H1 (cell line): Measurements from ENCODE around the gene EGFR. TPM values are rescaled to one million over a fixed set of nuclear protein-coding genes. Genes with fewer than 3 reads are reported as not detected.

Experiments
- CTCF ChIA-PET: fragments of 300-600 bp; sonication (Branson Sonifier 250); formaldehyde crosslinking; loops from one replicate; lab custom pipeline; 2021; ENCODE audit not compliant: partially characterized antibody; lab: Charles Lee
- POLR2A ChIA-PET: fragments of 300-600 bp; sonication (Branson Sonifier 250); formaldehyde crosslinking; loops from one replicate; lab custom pipeline; 2021; ENCODE audit warnings: inconsistent platforms; ENCODE audit not compliant: partially characterized antibody; lab: Charles Lee
- DNase-seq, 2 experiments: peaks; one replicate each; pipeline versions ENCODE4 v3.0.0 to v3.0.0-alpha.2; 2010 to 2022; ENCODE audit warnings: low spot score in 2 of 2, low read depth in 1 of 2, mixed read lengths in 1 of 2
- FAIRE-seq: peaks from 2 replicates; lab custom pipeline; 2011; peaks lifted over from hg19 to GRCh38; lab: Jason Lieb, UNC
- H2AFZ ChIP-seq: 2 replicates; pipeline ENCODE4 v1.8.1; 2012; ENCODE audit warnings: low read length, inconsistent platforms
- H2AK5ac ChIP-seq: 2 replicates; pipeline ENCODE4 v1.6.1; 2013; ENCODE audit warnings: low read depth, low read length
- H2BK120ac ChIP-seq: replicated peaks from 2 replicates; pipeline ENCODE3; 2013; ENCODE audit warnings: low read depth, low read length, inconsistent platforms
- H2BK12ac ChIP-seq: 2 replicates; pipeline ENCODE4 v1.6.1; 2013; ENCODE audit warnings: low read depth, low read length
- H2BK15ac ChIP-seq: 2 replicates; pipeline ENCODE4 v1.6.1; 2013; ENCODE audit warnings: low read length
- H2BK20ac ChIP-seq: 2 replicates; pipeline ENCODE4 v1.6.1; 2013; ENCODE audit warnings: low read length
- H2BK5ac ChIP-seq: 2 replicates; pipeline ENCODE4 v1.6.1; 2013; ENCODE audit warnings: low read depth, low read length
- H3K14ac ChIP-seq: 2 replicates; pipeline ENCODE4 v1.6.1; 2013; ENCODE audit warnings: inconsistent platforms; ENCODE audit not compliant: insufficient read length
- H3K18ac ChIP-seq: 2 replicates; pipeline ENCODE4 v1.6.1; 2013; ENCODE audit warnings: low read length; ENCODE audit errors: extremely low read depth
- H3K23ac ChIP-seq: 2 replicates; pipeline ENCODE4 v1.6.1; 2013; ENCODE audit warnings: inconsistent platforms; ENCODE audit not compliant: insufficient read length
- H3K23me2 ChIP-seq: 2 replicates; pipeline ENCODE4 v1.6.1; 2013; ENCODE audit warnings: low read depth, low read length
- H3K27ac ChIP-seq: 2 replicates; pipeline ENCODE4 v1.6.1; 2011; ENCODE audit warnings: low read depth, low read length, inconsistent platforms
- H3K27me3 ChIP-seq, 4 experiments: replicated peaks in 1 of 4; 1 replicate in 1 of 4; 2 replicates in 3 of 4; pipeline versions ENCODE4 v1.6.1 to v1.8.1; 2011 to 2013; ENCODE audit warnings: low read length in 3 of 4, mild to moderate bottlenecking in 3 of 4, inconsistent platforms in 2 of 4, mixed read lengths in 2 of 4, moderate library complexity in 1 of 4; ENCODE audit not compliant: control insufficient read depth in 3 of 4, insufficient read depth in 3 of 4; ENCODE audit errors: extremely low read depth in 1 of 4
- H3K36me3 ChIP-seq, 4 experiments: 2 replicates each; pipeline versions ENCODE4 v1.6.1 to v1.8.1; 2011 to 2013; ENCODE audit warnings: mild to moderate bottlenecking in 4 of 4, low read length in 3 of 4, moderate library complexity in 2 of 4, control low read depth in 1 of 4, inconsistent platforms in 1 of 4; ENCODE audit not compliant: insufficient read depth in 4 of 4, control insufficient read depth in 2 of 4
- H3K4ac ChIP-seq: replicated peaks from 2 replicates; pipeline ENCODE3; 2013; ENCODE audit warnings: low read length, low read depth, mixed read lengths, inconsistent platforms; ENCODE audit not compliant: insufficient read length
- H3K4me1 ChIP-seq, 4 experiments: replicated peaks in 1 of 4; 1 replicate in 1 of 4; 2 replicates in 3 of 4; pipeline versions ENCODE4 v1.6.1 to v1.8.1; 2011 to 2013; ENCODE audit warnings: low read length in 3 of 4, inconsistent platforms in 2 of 4, mixed read lengths in 1 of 4; ENCODE audit not compliant: insufficient read depth in 4 of 4, control insufficient read depth in 3 of 4
- H3K4me2 ChIP-seq, 2 experiments: 2 replicates each; pipeline versions ENCODE4 v1.6.1 to v1.8.1; 2011 to 2013; ENCODE audit warnings: low read depth in 2 of 2, low read length in 2 of 2, control low read depth in 1 of 2, inconsistent platforms in 1 of 2, mild to moderate bottlenecking in 1 of 2; ENCODE audit not compliant: insufficient read depth in 1 of 2
- H3K4me3 ChIP-seq, 4 experiments: fragments of 200-600, 300-600 bp in 1 of 4; sonication (generic), shearing (Covaris generic), sonication (Bioruptor Twin) in 1 of 4; 2 replicates each; pipeline versions ENCODE4 v1.5.1 to v1.8.1; 2011 to 2016; ENCODE audit warnings: low read length in 4 of 4, low read depth in 3 of 4, control low read depth in 2 of 4, inconsistent platforms in 2 of 4, mild to moderate bottlenecking in 2 of 4, mixed read lengths in 1 of 4, moderate library complexity in 1 of 4; ENCODE audit not compliant: insufficient read depth in 2 of 4; ENCODE audit errors: extremely low read depth in 1 of 4
- H3K56ac ChIP-seq: replicated peaks from 2 replicates; pipeline ENCODE3; 2013; ENCODE audit warnings: low read depth, mild to moderate bottlenecking, mixed read lengths, low read length, inconsistent platforms; ENCODE audit not compliant: insufficient read length
- H3K79me1 ChIP-seq: 2 replicates; pipeline ENCODE4 v1.6.1; 2013; ENCODE audit warnings: low read depth, low read length, control low read depth
- H3K79me2 ChIP-seq, 2 experiments: 2 replicates each; pipeline versions ENCODE4 v1.6.1 to v1.8.1; 2012 to 2013; ENCODE audit warnings: low read length in 2 of 2, mild to moderate bottlenecking in 2 of 2, inconsistent platforms in 1 of 2; ENCODE audit not compliant: insufficient read depth in 2 of 2, control insufficient read depth in 1 of 2
- H3K9ac ChIP-seq, 4 experiments: replicated peaks in 1 of 4; 1 replicate in 1 of 4; 2 replicates in 3 of 4; pipeline versions ENCODE4 v1.6.1 to v1.8.1; 2011 to 2013; ENCODE audit warnings: low read depth in 3 of 4, low read length in 3 of 4, control low read depth in 2 of 4, mild to moderate bottlenecking in 2 of 4, moderate library complexity in 2 of 4, inconsistent platforms in 1 of 4; ENCODE audit errors: extremely low read depth in 1 of 4
- H3K9me3 ChIP-seq, 2 experiments: 2 replicates each; pipeline versions ENCODE4 v1.6.1 to v1.8.1; 2012 to 2013; ENCODE audit warnings: mild to moderate bottlenecking in 2 of 2, moderate library complexity in 2 of 2, control low read depth in 1 of 2, inconsistent platforms in 1 of 2, low read depth in 1 of 2, low read length in 1 of 2, mixed read lengths in 1 of 2; ENCODE audit not compliant: insufficient read depth in 2 of 2
- H4K20me1 ChIP-seq, 2 experiments: replicated peaks in 1 of 2; 2 replicates each; pipeline versions ENCODE3 to v1.8.1; 2011 to 2013; ENCODE audit warnings: inconsistent platforms in 2 of 2, low read length in 2 of 2, mild to moderate bottlenecking in 1 of 2; ENCODE audit not compliant: insufficient read depth in 2 of 2, control insufficient read depth in 1 of 2
- H4K5ac ChIP-seq: 2 replicates; pipeline ENCODE4 v1.6.1; 2013; ENCODE audit warnings: low read length, low read depth, mixed read lengths, inconsistent platforms; ENCODE audit not compliant: insufficient read length
- H4K8ac ChIP-seq: 2 replicates; pipeline ENCODE4 v1.8.0; 2013; ENCODE audit warnings: mild to moderate bottlenecking, moderate library complexity, low read length, inconsistent platforms; ENCODE audit not compliant: insufficient read depth; ENCODE audit errors: extremely low read depth
- H4K91ac ChIP-seq: replicated peaks from 2 replicates; pipeline ENCODE3; 2013; ENCODE audit warnings: low read length, mixed read lengths, inconsistent platforms; ENCODE audit not compliant: insufficient read length
- CBX8 ChIP-seq: fragments of 300-800, 300-1000 bp; sonication (generic); IDR thresholded peaks from 2 replicates; pipeline ENCODE4 v1.7.1; 2016; ENCODE audit warnings: low read depth, low read length, borderline replicate concordance
- E2F6 ChIP-seq: IDR thresholded peaks from 2 replicates; pipeline ENCODE4 v1.6.1; 2012; ENCODE audit warnings: inconsistent platforms
- GTF2F1 ChIP-seq: IDR thresholded peaks from 2 replicates; pipeline ENCODE4 v1.6.1; 2012; ENCODE audit warnings: low read depth, low read length, improper control_type of control experiment, borderline replicate concordance
- KDM1A ChIP-seq: fragments of 200-600, 300-600 bp; sonication (generic); IDR thresholded peaks from 2 replicates; pipeline ENCODE4 v1.7.1; 2016; ENCODE audit warnings: mild to moderate bottlenecking, low read length, borderline replicate concordance
- KDM5A ChIP-seq: fragments of 200-600 bp; IDR thresholded peaks from 2 replicates; pipeline ENCODE4 v1.7.1; 2012; ENCODE audit warnings: mild to moderate bottlenecking, low read length, inconsistent platforms, mixed read lengths
- NRF1 ChIP-seq: IDR thresholded peaks from 2 replicates; pipeline ENCODE4 v1.6.1; 2011; ENCODE audit warnings: mild to moderate bottlenecking, low read depth, low read length, improper control_type of control experiment
- PHF8 ChIP-seq: fragments of 200-600 bp; sonication (generic); conservative IDR thresholded peaks from 2 replicates; pipeline ENCODE4 v1.7.1; 2012; ENCODE audit warnings: low read depth, mild to moderate bottlenecking, inconsistent platforms, low read length, moderate library complexity
- POLR2AphosphoS5 ChIP-seq: IDR thresholded peaks from 2 replicates; pipeline ENCODE4 v1.6.1; 2011; ENCODE audit warnings: low read depth, low read length
- SAP30 ChIP-seq: fragments of 300-600 bp; sonication (generic); IDR thresholded peaks from 2 replicates; pipeline ENCODE4 v1.7.1; 2012; ENCODE audit warnings: low read length, moderate library complexity, mild to moderate bottlenecking, inconsistent platforms; ENCODE audit not compliant: insufficient read depth, insufficient replicate concordance
- SIX5 ChIP-seq: IDR thresholded peaks from 2 replicates; pipeline ENCODE4 v1.6.1; 2011; ENCODE audit warnings: mild to moderate bottlenecking, low read depth, low read length
- SP1 ChIP-seq: IDR thresholded peaks from 2 replicates; pipeline ENCODE4 v1.6.1; 2011; ENCODE audit warnings: low read depth, low read length
- SP2 ChIP-seq: IDR thresholded peaks from 2 replicates; pipeline ENCODE4 v1.6.1; 2012; ENCODE audit warnings: mild to moderate bottlenecking, low read length, inconsistent platforms
- TAF1 ChIP-seq: IDR thresholded peaks from 2 replicates; pipeline ENCODE4 v1.6.1; 2011; ENCODE audit warnings: mild to moderate bottlenecking, low read depth, low read length
- WGBS, 2 experiments: shearing (Covaris generic) in 1 of 2; methylation state at CpG; one replicate each; pipeline versions ENCODE4 v1.1.6 to v1.1.7; 2013 to 2015; ENCODE audit warnings: low lambda C conversion rate in 2 of 2, mixed read lengths in 2 of 2, inconsistent platforms in 1 of 2, low coverage in 1 of 2, missing lambda C conversion rate in 1 of 2; ENCODE audit not compliant: insufficient replicate concordance in 2 of 2, insufficient coverage in 1 of 2, insufficient read length in 1 of 2; ENCODE audit errors: extremely low coverage in 1 of 2, missing lambda C conversion rate in 1 of 2; 5-methylcytosine and 5-hydroxymethylcytosine counted together
- polyA plus RNA-seq, 7 experiments: library from polyadenylated mRNA; depleted of rRNA in 3 of 7; stranded (reverse) in 5 of 7; unstranded in 2 of 7; fragments of >200 nt in 5 of 7; fragments of 200-250 nt in 2 of 7; gene quantifications; 1 replicate in 5 of 7; 2 replicates in 1 of 7; 4 replicates in 1 of 7; pipeline versions ENCODE4 v1.2.1 to v1.2.3, GENCODE V29; 2011 to 2013; ENCODE audit warnings: missing spikeins in 2 of 7, mixed read lengths in 2 of 7
- total RNA-seq: library from RNA; stranded (reverse); fragmentation: NEBNext Ultra II Directional; extraction: Animal tissue kit (Norgen Biotek cat#: 25700); gene quantifications from 2 replicates; pipeline ENCODE4 v1.2.1, GENCODE V29; 2021

EGFR gene
- total and polyA plus RNA-seq, 2 of the 8 experiments (the other 6 are each of a cell fraction or from before 2014, with no cell fraction given), result 1.9 to 5.8 TPM

- no peaks in the 10 kb centered on the region for H3K79me1 ChIP-seq
- H3K79me2 ChIP-seq, result no peaks in the 10 kb centered on the region
- H3K23me2 ChIP-seq, result no peaks in the 10 kb centered on the region
- H2AK5ac ChIP-seq, result no peak overlapping the region
- no peak overlapping the region for H3K9ac ChIP-seq
- H2AFZ ChIP-seq, result no peak overlapping the region
- no peak overlapping the region for H3K23ac ChIP-seq
- no peak overlapping the region for H2BK15ac ChIP-seq
- no peak overlapping the region for H3K18ac ChIP-seq
- H3K4me3 ChIP-seq, result no peak overlapping the region
- H3K4me2 ChIP-seq, result no peak overlapping the region
- no peaks in the 10 kb centered on the region for H3K9me3 ChIP-seq
- no peak overlapping the region for H4K8ac ChIP-seq
- no peak overlapping the region for H3K4ac ChIP-seq
- no peak overlapping the region for H2BK120ac ChIP-seq
- no peak overlapping the region for H2BK12ac ChIP-seq
- DNase-seq, result no peak
- WGBS, 2 experiments, result 84% methylated on average over 6 of the region's 6 CpGs; no CpG with 5 or more reads in 1 of the 2 experiments
- H3K36me3 ChIP-seq, result no peaks in the 10 kb centered on the region
- ChIA-PET CTCF (interaction anchor here (1.1 to 1.3 kb wide), 2 partner anchors 18 to 211 kb away, joined by 3 to 6 read pairs; no protein-coding TSS in a partner anchor), POLR2A (interaction anchor here (0.6 kb wide), 1 partner anchor 931 kb away, joined by 3 read pairs; no protein-coding TSS in a partner anchor)
- FAIRE-seq, result no peak
- H3K56ac ChIP-seq, result no peak overlapping the region
- no peak overlapping the region for H2BK5ac ChIP-seq
- no peak overlapping the region for H4K91ac ChIP-seq
- no peak overlapping the region for H3K27ac ChIP-seq
- no peaks in the 10 kb centered on the region for H3K4me1 ChIP-seq
- no peak overlapping the region for H3K14ac ChIP-seq
- H4K5ac ChIP-seq, result no peak overlapping the region
- no peak overlapping the region for H2BK20ac ChIP-seq
- H4K20me1 ChIP-seq, result no peaks in the 10 kb centered on the region
- H3K27me3 ChIP-seq, result no peaks in the 10 kb centered on the region
- TF ChIP-seq SIX5, result no peak
- TF ChIP-seq POLR2AphosphoS5, result no peak
- no peak for TF ChIP-seq GTF2F1
- no peak for TF ChIP-seq E2F6
- TF ChIP-seq PHF8, result no peak
- no peak for TF ChIP-seq TAF1
- no peak for TF ChIP-seq SP1
- no peak for TF ChIP-seq KDM5A
- TF ChIP-seq SAP30, result no peak
- no peak for TF ChIP-seq CBX8
- TF ChIP-seq SP2, result no peak
- no peak for TF ChIP-seq NRF1
- no peak for TF ChIP-seq KDM1A
These were observed 25.5 kb downstream of the EGFR start for GRCh38 chr7:55044371-55044717.
